Liver (tissue), 9 donors: ENCODE results near the gene NOM1. TPM values are rescaled to one million over a fixed set of nuclear protein-coding genes. Genes with fewer than 3 reads are reported as not detected.

ENCODE experiments used
- DNase-seq: peaks from one replicate; pipeline ENCODE4 v3.0.0-alpha.2; 2017; ENCODE audit warnings: low spot score
- H3K27ac ChIP-seq, 2 donors: one replicate each; pipeline ENCODE4 v1.7.0; 2013; ENCODE audit warnings: inconsistent platforms in 2 of 2, low read length in 2 of 2, control low read depth in 1 of 2, low read depth in 1 of 2, mild to moderate bottlenecking in 1 of 2
- H3K27me3 ChIP-seq, 4 donors: one replicate each; pipeline versions ENCODE4 v1.6.1 to v1.7.0; 2013; ENCODE audit warnings: low read length in 3 of 4, inconsistent platforms in 1 of 4, mild to moderate bottlenecking in 1 of 4, moderate library complexity in 1 of 4; ENCODE audit not compliant: control insufficient read depth in 4 of 4, insufficient read depth in 4 of 4
- H3K36me3 ChIP-seq, 4 donors: one replicate each; pipeline versions ENCODE4 v1.6.1 to v1.7.0; 2013; ENCODE audit warnings: low read length in 3 of 4, mild to moderate bottlenecking in 3 of 4, low read depth in 1 of 4, moderate library complexity in 1 of 4; ENCODE audit not compliant: control insufficient read depth in 4 of 4, insufficient read depth in 3 of 4
- H3K4me1 ChIP-seq, 4 donors: one replicate each; pipeline versions ENCODE4 v1.6.1 to v1.7.0; 2013; ENCODE audit warnings: low read length in 3 of 4, mild to moderate bottlenecking in 3 of 4, moderate library complexity in 1 of 4; ENCODE audit not compliant: control insufficient read depth in 4 of 4, insufficient read depth in 4 of 4
- H3K4me3 ChIP-seq, 3 donors: one replicate each; pipeline versions ENCODE4 v1.6.1 to v1.7.0; 2013; ENCODE audit warnings: low read length in 3 of 3, control low read depth in 1 of 3, low read depth in 1 of 3, mild to moderate bottlenecking in 1 of 3
- H3K9ac ChIP-seq, 2 donors: one replicate each; pipeline ENCODE4 v1.7.0; 2013; ENCODE audit warnings: low read length in 2 of 2, mild to moderate bottlenecking in 2 of 2, moderate library complexity in 2 of 2, control low read depth in 1 of 2, low read depth in 1 of 2
- H3K9me3 ChIP-seq, 4 donors: one replicate each; pipeline versions ENCODE4 v1.6.1 to v1.7.0; 2013; ENCODE audit warnings: low read length in 3 of 4; ENCODE audit not compliant: control insufficient read depth in 4 of 4
- CTCF ChIP-seq: fragments of 150-350 bp; IDR thresholded peaks from 2 replicates; pipeline ENCODE4 v1.5.1; 2017; ENCODE audit warnings: improper control_type of control experiment, low read depth, low read length; ENCODE audit not compliant: missing input control
- FOXA1 ChIP-seq: IDR thresholded peaks from 2 replicates; pipeline ENCODE4 v1.6.1; 2016; ENCODE audit warnings: antibody characterized with exemption
- FOXA2 ChIP-seq: IDR thresholded peaks from 2 replicates; pipeline ENCODE4 v1.6.1; 2016; ENCODE audit warnings: antibody characterized with exemption
- GABPA ChIP-seq, 2 donors: IDR thresholded peaks in 1 of 2; conservative IDR thresholded peaks in 1 of 2; 2 replicates each; pipeline ENCODE4 v1.6.1; 2016; ENCODE audit warnings: antibody characterized with exemption in 2 of 2, mild to moderate bottlenecking in 1 of 2, moderate library complexity in 1 of 2
- HNF4A ChIP-seq, 2 donors: conservative IDR thresholded peaks; 2 replicates each; pipeline ENCODE4 v1.6.1; 2016; ENCODE audit warnings: antibody characterized with exemption in 2 of 2, mild to moderate bottlenecking in 2 of 2
- HNF4G ChIP-seq: IDR thresholded peaks from 2 replicates; pipeline ENCODE4 v1.6.1; 2016; ENCODE audit warnings: antibody characterized with exemption
- JUND ChIP-seq, 2 donors: IDR thresholded peaks; 2 replicates each; pipeline ENCODE4 v1.6.1; 2016; ENCODE audit warnings: antibody characterized with exemption in 2 of 2
- RAD21 ChIP-seq, 2 donors: IDR thresholded peaks; 2 replicates each; pipeline ENCODE4 v1.6.1; 2016; ENCODE audit warnings: antibody characterized with exemption in 2 of 2, mild to moderate bottlenecking in 2 of 2
- REST ChIP-seq: IDR thresholded peaks from 2 replicates; pipeline ENCODE4 v1.6.1; 2016; ENCODE audit warnings: antibody characterized with exemption, mild to moderate bottlenecking
- RXRA ChIP-seq, 2 donors: IDR thresholded peaks; 2 replicates each; pipeline ENCODE4 v1.6.1; 2017 to 2018; ENCODE audit warnings: antibody characterized with exemption in 2 of 2, mild to moderate bottlenecking in 1 of 2
- SP1 ChIP-seq: IDR thresholded peaks from 2 replicates; pipeline ENCODE4 v1.6.1; 2018; ENCODE audit warnings: antibody characterized with exemption, mild to moderate bottlenecking
- TAF1 ChIP-seq: conservative IDR thresholded peaks from 2 replicates; pipeline ENCODE4 v1.6.1; 2016; ENCODE audit warnings: antibody characterized with exemption, mild to moderate bottlenecking
- YY1 ChIP-seq: IDR thresholded peaks from 2 replicates; pipeline ENCODE4 v1.6.1; 2016; ENCODE audit warnings: antibody characterized with exemption, mild to moderate bottlenecking
- ZBTB33 ChIP-seq: IDR thresholded peaks from 2 replicates; pipeline ENCODE4 v1.6.1; 2016; ENCODE audit warnings: antibody characterized with exemption
- WGBS: extraction: QIAGEN DNeasy Blood & Tissue Kit; methylation state at CpG from one replicate; pipeline ENCODE4 v1.1.7; 2013; 5-methylcytosine and 5-hydroxymethylcytosine counted together
- polyA plus RNA-seq, 2 donors: library from polyadenylated mRNA; stranded (reverse) in 1 of 2; unstranded in 1 of 2; fragments of 200-250 nt in 1 of 2; fragments of >200 nt in 1 of 2; fragmentation: Nextera tagmentation in 1 of 2; extraction: Ambion mirVana in 1 of 2; gene quantifications; one replicate each; pipeline versions ENCODE4 v1.2.1 to v1.2.3, GENCODE V29; 2013 to 2015
- total RNA-seq, 2 donors: library from RNA; depleted of rRNA; stranded (reverse); fragments of >200 nt; gene quantifications; one replicate each; pipeline ENCODE4 v1.2.3, GENCODE V29; 2014
- TF ChIP-seq, protein P1 (sequence below): IDR thresholded peaks from 2 replicates; pipeline ENCODE4 v1.6.1; 2016; ENCODE audit warnings: antibody characterized with exemption
- donor health status: healthy.
- donor health status: healthy.
- donor health status: healthy.
- donor health status: healthy.
- donor health status: healthy.

The NOM1 gene
- total and polyA plus RNA-seq, 4 donors, result 4.0 to 11.4 (median 6.2) TPM

GRCh38 chr7:156947120-156947843 lies 2.2 kb upstream of the NOM1 start:
- Histone ChIP-seq H3K27ac (no peak overlapping the region), H3K9ac (no peak overlapping the region), H3K36me3 (peaks cover 0 to 1% (median 0%) of the 10 kb centered on the region in 4 donors), H3K4me3 (no peak overlapping the region), H3K4me1 (peaks cover 7 to 23% (median 20%) of the 10 kb centered on the region in 4 donors), H3K9me3 (no peaks in the 10 kb centered on the region), H3K27me3 (no peaks in the 10 kb centered on the region)
- 70% methylated on average over 12 of the region's 12 CpGs for WGBS
- TF ChIP-seq, protein P1, sequence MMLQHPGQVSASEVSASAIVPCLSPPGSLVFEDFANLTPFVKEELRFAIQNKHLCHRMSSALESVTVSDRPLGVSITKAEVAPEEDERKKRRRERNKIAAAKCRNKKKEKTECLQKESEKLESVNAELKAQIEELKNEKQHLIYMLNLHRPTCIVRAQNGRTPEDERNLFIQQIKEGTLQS, result no peak
- TF ChIP-seq FOXA1, result no peak
- no peak for TF ChIP-seq REST
- TF ChIP-seq JUND (IDR thresholded peaks at IDR 0.05), result no peak
- TF ChIP-seq TAF1, result no peak
- no peak for TF ChIP-seq HNF4A (conservative IDR thresholded peaks at IDR 0.05)
- no peak for DNase-seq

DNA sequence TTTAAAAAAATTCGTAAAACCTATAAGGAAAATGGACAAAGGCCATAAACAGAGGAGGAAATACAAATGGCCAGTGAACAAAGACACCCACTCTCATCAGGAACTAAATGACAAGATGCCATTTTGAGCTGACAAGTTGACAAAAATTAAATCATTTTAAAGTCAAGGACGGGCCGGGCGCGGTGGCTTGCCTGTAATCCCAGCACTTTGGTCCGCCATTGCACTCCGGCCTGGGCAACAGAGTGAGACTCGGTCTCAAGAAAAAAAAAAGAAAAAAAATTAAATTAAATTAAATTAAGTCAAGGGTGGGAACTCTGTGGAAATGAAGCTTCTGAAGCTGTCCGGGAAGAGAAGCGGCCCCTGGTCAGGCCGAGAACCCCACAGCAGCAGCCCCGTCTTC lies 1.2 kb upstream of the NOM1 start:
- no peaks in the 10 kb centered on the region for H3K27me3 ChIP-seq
- no peak overlapping the region for H3K9ac ChIP-seq
- 91% methylated on average over 12 of the region's 12 CpGs for whole genome bisulfite sequencing
- no peak for TF ChIP-seq GABPA (IDR thresholded peaks at IDR 0.05 in 1 of 2, conservative IDR thresholded peaks at IDR 0.05 in 1 of 2)
- TF ChIP-seq REST, result no peak
- TF ChIP-seq ZBTB33, result no peak
- TF ChIP-seq SP1, result no peak
- TF ChIP-seq CTCF, result no peak
- no peak for TF ChIP-seq RAD21 (IDR thresholded peaks at IDR 0.05)
- no peak for TF ChIP-seq HNF4A (conservative IDR thresholded peaks at IDR 0.05)
- no peak for TF ChIP-seq YY1
- no peak for TF ChIP-seq HNF4G
- no peak for TF ChIP-seq FOXA2
- no peak for TF ChIP-seq RXRA (IDR thresholded peaks at IDR 0.05)
- TF ChIP-seq FOXA1, result no peak
- no peak overlapping the region for H3K27ac ChIP-seq
- no peak for DNase-seq
- H3K36me3 ChIP-seq, result peaks cover 0 to 8% (median 6%) of the 10 kb centered on the region in 4 donors
- no peaks in the 10 kb centered on the region for H3K9me3 ChIP-seq
- H3K4me1 ChIP-seq, result peaks cover 7 to 22% (median 20%) of the 10 kb centered on the region in 4 donors
- H3K4me3 ChIP-seq, result peak overlapping the region in 1 of 3 donors; percentile 91
